ENCODE data around the gene TFG.

TFG gene

DNA sequence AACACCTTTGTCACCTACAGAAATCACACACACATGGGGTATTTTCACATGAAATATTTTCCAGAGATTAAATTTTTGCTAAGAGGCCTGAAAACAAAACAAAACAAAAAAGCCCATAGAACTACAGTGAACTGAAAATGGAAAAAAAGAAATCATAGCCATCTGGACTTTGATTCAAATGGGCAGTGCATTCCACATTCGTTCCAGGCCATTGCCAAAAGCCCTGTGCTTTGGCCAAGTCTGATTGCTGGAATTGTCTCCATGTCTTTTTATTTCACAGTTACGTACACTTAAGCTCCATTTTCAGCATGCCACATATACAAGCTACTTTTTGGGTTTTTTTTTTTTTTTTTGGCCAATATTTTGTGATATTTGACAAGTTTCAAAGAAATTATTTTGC is 47.1 kb downstream of the TFG start:
- no peak for DNase-seq (ENCODE audit: low spot score)

DNA sequence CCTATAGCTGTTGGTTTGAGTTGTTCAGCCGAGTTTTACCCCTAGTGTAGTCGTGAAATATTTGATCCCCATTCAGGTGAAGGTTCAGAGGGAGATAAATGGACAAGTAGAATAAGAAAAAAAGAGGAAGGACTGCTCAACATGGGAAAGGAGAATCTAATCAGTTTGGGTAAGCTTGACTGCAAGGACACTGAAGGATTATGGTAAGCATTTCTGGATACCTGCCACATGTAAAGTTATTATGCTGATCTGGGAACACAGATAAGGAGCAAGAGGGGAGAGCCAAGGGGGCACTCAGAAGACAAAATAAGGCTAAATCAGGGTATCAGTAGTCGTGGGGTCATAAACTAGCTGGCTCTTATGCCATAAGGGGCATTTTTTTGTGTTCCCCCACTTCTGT is 49.9 kb downstream of the TFG start:
- no peak for DNase-seq (ENCODE audit: low spot score)

DNA sequence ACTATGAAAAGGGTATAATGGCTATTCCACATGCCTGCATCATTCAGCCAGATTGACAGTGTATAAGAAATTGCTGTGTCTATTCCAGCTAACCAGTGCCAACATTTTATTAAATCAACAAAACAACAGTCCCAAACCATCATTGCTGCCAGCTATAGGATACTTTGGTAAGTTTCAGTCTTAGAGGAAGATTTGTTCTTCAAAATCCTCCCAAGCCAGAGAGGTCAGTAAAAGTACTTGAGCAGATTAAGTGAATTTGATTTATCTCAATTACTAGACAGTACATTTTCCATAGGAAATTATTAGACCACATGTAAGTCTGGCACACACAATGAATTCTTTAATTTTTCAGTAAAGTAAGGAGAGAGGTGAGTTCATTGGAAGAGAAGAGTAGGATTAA is 50.7 kb downstream of the TFG start:
- DNase-seq (ENCODE audit: low spot score): no peak

DNA sequence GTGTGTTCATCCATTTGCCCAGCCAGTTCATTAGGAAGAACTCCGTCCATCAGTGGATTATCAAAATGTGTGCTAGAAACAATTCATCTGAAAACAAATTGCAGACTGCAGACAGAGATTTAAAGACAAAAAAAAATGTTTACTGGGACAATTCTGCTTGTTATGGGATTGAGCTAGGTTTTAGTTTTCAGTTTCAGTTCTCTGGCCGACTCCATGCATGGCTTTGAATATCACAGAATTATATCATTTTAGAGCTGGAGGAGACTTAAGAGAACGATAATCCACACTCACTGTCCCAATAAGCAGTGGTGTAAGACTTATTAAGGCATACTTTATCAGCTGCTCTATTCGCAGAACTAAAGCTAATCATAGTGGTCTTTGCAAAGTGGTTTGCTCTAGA is 51.1 kb downstream of the TFG start:
- DNase-seq (ENCODE audit: low spot score): no peak

DNA sequence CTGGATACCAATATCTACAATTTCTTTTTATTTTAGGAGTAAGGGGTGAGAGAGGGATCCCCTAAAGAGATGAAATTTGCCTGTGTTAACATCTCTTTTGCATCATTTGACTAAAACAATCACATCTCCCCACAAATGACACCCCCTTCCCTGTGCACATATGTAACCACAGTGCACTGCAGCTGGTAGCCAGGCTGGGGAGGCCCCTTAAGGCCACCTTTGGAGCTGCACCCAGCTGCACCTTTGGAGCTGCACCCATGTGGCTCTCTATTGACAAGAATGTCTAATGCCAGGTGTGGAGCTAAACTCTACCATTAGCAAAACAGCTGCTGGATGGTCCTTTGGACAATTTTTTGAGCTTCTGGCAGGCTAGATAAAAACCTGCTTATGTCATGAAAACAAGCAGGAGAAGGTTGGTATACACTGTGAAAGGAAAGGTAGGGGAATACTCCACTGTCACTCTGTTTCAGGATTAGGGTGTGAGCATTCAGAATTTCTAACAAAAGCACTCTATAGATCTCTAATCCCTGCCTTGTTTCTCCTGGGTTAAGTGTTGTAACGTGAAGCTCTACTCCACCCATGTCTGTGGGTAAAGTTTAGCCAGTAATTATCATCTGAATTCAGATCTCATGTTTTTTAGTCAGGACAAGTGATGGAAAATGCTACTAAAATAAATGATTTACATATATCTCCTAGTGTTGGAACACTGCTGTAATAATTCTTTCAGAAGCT is 52.1 kb downstream of the TFG start:
- DNase-seq (ENCODE audit: low spot score): peak; percentile 12

DNA sequence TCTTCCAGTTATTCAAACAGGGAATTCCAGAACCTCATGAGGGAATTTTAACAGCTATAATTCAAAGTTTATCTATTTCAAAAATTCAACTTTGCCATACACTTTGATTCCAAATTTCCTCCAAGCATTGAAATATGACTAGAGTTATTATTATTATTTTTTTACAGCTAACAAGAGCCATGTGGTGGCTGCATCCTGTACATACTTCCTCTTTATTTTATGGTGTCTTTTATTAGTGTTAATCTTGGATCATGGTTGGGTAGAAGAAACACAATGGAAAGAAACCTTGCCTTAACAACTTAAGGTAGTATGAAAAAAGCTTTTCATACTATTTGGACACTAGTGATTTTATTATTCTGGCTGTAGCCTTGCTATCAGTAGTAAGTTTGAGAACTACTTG is 52.7 kb downstream of the TFG start:
- DNase-seq (ENCODE audit: low spot score): no peak

DNA sequence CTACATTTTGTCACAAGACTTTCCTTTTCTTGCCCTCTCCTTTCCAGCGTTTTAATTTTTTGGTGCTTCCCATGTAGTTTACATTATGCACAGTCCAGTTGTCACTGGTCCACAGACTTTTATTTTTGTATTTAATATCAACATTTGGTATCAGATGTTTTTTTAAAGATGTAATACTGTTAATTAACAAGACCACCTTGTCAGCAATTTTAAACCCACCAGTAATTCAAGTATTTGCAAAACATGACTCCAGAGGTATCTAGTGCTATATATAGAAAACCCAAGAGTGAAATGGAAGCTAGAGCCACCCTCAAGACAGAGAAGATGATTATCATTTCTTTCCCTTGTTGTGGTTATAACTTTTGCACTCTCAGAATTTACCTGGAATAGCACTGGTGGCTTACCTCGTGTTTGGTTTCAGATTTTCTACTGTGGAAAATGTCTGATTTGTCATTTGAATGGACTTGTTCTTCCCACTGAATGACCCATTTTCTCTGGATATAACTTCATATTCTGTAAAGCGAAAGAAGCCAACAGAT is 56.2 kb downstream of the TFG start:
- no peak for DNase-seq (ENCODE audit: low spot score)

DNA sequence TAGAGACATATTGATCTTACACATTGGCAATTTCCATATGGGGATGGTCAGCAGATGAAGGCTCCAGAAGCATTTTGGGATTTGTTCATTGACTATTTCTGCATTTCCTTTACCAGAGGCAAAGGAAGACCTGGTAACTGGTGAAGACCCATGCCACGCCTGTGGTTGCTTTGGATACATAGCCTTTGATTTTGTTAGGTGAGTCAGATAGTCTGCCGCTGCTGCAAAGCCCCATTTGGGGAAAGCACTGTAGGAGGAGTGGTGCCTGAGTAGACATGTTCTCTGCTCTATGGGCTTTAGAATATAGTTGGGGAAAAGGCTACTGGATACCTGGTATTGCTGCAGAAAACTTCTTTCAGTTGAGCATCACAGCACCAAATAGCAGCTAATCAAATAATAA is 56.8 kb downstream of the TFG start:
- DNase-seq (ENCODE audit: low spot score): no peak

DNA sequence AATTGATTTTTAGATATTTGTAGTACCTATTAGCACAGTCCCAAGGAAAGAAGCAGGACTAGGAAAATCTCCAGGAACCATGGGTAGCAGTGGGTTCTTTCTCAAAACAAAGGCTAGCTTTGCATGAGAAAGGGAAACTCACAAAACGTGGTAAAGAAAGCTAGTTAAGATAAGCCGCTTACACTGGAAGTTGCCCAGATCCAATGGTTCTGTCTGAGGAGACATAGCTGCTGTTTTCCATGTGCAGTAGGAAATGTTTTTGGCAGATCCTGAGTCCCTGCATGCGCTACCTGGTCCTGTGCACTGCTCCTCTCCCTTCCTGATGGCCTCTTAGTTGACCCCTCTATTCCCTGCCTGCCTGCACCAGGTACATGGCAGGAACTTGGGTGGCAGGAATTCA is 60.4 kb downstream of the TFG start:
- no peak for DNase-seq (ENCODE audit: low spot score)

DNA sequence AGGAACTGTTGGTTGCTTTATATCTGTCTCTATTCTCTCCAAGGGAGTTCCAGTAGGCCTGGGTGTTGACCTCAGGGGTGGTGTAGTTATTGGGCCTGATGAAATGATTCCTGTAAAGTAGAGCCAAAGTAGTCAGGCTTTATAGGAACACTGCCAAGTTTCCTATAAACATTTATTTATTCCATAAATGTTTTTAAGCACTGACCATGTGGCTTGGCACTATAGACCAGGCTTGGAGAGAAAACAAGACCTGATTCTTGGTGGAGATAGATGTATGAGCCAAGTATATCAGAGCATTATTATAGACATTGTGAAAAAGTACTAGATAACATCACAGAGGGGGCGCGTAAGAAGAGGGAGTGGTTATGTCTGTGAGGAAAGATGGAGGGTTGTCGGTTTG is 65.9 kb downstream of the TFG start:
- DNase-seq (ENCODE audit: low spot score): no peak

DNA sequence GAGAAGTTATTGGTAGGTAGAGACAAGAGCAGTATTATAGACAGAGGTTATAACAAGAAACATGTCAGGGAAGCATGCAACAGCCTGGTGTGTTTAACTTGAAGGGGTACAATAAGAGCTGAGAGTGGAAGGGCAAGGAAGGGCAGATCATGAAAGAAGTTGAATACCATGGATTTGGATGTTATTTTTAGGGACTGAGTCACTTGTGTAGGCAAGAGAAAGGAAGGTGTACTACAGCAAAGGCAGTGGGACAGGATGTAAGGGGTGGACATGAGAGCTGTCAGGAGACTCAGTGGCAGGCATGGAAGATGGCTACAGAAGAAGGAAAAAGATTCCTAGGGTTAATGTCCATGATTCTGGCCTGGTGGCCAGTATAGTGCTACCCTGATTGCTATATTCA is 66.4 kb downstream of the TFG start:
- DNase-seq (ENCODE audit: low spot score): no peak

DNA sequence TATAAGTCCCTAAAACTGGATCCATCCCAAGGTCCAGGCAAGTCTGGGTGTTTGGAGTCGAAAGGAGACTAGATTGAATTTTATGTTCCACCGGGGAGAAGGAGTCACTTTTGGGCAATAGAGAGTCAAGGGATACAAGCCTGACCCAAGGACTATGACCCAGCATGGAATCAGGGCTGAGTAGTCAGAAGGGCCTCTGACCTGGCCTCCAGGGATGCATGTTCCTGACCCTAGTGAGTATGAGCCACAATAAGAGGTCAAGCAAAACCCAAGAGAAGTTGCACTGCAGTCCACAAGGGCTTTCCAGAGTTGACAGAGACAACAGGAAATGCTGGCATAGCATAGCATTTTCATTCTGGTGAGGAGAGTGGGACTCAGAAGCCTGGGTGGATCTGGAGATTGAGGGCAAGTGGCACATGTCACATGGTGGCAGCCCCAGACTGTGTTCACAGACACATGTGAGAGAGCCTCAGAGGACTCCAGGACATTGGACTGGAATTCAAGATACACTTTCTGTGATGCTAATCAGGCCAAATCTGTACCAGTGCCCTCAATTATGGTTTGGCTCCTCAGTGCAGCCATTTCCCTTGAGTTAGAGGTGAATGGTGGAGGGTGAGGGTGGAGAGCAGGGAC is 66.9 kb downstream of the TFG start:
- DNase-seq (ENCODE audit: low spot score): no peak

DNA sequence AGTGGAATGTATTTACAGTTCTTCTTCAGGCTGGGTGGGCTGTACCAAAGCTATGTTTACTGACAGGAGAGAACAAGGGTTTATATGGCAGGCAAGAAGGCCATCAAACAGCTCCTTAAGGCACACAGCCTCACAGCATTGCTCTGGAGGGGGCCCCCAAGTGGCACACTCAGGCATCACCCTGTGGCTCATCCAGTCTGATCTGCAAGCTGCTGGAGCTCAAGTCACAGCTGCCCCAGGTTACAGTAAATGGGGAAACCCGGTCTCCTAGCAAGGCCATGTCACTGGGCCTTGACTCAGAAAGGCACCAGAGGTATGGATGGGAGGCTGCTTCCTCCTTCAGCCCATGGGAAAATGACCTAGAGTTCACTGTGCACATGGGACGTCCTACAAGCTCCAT is 67.5 kb downstream of the TFG start:
- no peak for DNase-seq (ENCODE audit: low spot score)

DNA sequence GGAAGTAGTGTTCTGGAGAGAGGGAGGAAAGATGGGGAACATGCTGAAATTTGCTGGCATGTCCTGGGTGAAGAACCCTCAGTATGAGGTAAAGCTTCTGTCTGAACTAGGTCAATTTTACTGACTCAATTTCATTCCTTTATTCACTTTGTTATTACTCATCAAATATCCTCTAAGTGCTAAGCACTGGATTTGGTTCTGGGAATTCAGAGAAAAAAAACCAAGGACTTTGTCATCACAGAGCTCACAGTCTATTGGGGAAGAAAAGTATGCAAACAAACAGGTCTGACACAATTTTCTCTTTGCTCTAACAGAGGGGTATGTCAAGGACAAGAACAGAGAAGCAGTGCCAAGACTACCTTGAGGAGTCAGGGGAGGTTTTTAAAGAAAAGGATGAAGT is 68.0 kb downstream of the TFG start:
- no peak for DNase-seq (ENCODE audit: low spot score)

DNA sequence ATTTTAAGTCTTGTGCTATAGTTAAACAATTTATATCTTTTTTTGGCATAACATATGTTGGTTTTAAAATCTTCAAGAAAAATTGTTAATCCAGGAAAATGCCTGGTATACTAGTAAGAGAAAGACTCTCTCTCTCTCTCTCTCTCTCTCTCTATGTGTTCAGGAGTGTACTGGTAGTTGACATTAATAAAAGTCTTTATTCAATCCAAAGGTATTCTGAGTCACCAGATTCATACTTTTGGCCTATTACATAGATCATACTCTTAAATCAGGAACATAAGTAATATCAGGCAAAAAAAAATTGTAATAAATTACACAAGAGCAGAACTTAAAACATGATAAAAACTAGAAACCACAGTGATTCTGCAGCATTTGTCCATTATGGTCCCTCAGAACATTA is 70.2 kb downstream of the TFG start:
- no peak for DNase-seq (ENCODE audit: low spot score)

DNA sequence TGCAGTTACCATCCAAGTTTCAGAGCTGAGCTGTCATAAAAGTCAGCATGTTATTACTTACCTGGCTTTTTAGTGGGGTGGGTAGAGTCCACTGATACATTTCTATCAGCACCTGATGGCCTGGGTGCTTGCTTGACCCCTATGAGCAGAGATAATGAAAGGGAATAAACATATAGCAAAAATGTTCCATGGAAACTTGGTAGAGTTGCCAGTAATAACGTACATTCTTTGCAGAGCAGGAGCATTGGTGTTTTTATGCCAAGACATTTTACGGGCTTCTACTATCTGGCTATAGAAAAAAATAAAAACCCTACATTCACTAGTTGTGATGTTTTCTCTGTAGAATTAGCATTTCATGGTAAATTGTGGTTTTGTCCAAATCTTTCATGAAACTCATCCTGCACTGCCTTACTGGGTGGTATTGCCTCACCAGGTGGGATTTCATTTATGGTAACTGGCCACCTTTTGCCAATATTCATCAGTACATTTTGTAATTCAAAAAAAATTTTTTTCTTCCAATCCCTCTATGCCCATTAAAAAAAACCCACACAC is 70.9 kb downstream of the TFG start:
- DNase-seq (ENCODE audit: low spot score): no peak

DNA sequence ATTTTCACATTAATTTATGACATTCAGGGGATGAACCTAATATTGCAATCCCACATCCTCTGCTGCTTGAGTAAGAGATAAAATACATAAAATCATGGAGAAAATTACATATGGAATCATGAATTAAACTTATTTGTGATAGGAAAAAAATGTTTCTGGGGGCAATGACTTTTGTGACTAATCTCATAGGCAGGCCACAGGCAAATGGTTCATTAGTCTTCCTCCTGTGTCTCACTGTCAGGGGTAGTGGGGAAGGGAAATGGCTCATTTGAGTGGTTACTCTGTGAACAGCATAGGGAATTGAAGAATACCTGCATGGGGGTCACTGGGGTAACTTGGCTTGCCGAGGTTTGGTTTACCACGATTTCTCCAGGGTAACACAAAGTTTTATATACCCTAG is 72.0 kb downstream of the TFG start:
- DNase-seq (ENCODE audit: low spot score): no peak

DNA sequence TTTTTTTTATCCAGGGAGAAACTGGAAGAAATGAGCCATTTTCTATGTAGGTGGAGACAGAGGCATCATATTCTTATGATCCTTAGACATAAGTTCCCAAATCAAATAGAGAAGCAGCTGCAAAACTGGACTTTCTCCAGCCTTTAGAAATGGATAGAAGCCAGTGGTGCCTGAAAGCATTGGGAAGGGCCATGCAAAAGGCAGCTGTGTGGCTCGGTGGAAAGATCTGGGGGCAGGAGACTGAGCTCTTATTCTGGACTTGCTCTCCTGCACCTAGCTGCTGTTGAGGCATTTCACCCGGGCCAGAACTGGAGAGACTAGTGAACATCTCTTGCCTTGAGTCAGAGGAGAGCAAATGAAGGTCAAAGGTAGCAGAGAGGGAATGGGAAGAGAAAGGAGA is 73.1 kb downstream of the TFG start:
- no peak for DNase-seq (ENCODE audit: low spot score)

DNA sequence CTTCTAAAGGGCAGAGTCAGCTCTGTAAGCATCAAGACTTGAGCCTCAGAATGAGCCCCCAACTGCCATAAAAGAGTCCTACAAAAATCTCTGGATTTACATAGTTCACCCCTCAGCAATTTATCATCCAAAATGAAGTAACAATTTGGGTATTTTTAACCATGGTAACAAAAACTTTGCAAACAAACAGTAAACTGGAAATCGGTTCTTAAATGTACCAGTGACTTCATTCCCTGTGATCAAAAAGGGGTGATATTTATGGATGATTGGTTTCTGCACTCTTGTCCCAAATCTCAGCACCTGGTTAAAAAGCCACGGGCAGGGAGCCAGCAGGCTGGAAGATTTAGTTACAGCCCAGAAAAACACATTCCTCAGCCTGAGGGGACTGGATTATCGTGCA is 73.6 kb downstream of the TFG start:
- DNase-seq (ENCODE audit: low spot score): no peak

DNA sequence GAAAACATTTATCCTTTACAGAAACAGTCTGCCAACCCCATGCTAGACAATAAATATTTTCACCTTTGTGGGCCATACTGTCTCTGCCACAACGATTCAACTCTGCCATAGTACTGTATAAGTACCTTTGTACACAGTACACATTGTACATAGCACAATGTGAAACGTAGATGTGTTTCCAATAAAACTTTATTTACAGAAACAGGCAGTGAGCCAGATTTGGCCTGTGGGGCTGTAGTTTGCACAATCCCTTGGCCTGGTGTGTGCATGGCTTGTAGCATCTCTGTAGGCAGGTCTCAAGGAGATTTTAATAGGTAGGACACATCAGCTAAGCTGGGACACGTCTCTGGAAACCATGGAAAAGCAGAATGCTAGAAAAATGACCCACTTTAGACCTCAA is 74.3 kb downstream of the TFG start:
- DNase-seq (ENCODE audit: low spot score): no peak

DNA sequence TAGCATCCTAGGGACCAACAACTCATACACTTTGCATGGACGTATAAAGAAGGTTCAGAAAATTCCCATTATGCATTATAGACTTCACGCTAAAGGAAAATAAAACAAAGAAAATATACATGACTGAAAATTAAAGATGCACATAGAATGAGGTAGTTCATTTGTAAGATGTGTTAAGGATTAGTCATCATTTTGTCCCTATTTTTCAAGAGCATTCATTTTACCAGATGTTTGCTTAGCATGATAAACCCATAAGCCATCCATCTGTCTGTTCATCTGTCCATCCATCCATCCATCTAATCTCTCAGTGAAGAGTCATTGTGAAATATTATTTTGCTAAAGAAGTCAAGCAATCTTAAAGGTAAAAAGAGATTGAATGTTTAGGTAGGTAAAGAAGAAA is 80.3 kb downstream of the TFG start:
- no peak for DNase-seq (ENCODE audit: low spot score)

DNA sequence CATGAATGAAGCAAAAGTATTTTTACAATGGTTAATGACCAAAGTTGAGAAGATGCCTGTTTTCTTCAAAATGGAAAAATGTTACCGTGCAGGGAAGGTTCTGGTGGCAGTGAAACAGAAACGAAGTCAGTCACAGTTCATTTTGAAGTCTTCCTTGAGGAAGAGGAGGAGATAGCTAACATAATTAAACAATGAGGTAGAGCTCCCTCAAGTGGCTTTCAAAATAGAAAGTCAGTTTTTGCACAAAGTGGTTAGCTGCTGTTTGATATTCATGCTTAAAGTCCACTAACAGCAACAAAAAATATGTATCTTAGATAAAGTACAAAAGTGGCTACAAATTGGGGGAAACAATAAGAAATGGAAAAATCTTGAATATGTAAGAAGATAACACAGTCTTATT is 87.3 kb downstream of the TFG start:
- DNase-seq (ENCODE audit: low spot score): no peak

DNA sequence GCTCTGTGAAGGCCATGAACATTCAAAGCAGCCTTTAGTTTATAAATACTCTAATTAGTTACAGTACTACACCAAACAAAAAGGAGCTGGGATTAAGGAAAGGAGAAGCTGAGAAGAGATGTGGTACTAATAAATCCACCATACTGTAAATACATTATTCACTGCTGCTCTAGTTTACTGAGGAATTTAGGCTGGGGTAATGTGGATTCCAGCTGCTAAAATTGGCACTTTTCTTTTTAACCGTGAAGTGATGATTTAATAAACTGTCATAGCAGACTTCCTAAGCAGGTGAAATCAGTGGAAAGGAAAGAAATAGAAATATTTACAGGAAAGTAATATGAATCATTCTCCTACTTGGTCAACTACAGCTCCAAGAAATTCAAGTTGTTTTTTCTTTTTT is 88.7 kb downstream of the TFG start:
- no peak for DNase-seq (ENCODE audit: low spot score)

Data from HuH-7.5 (cell line).